ENCODE data around the gene EXOSC3. TPM values are rescaled to one million over a fixed set of nuclear protein-coding genes. Genes with fewer than 3 reads are reported as not detected.
"Not testable (repeated sequence)": the region's sequence is repeated elsewhere in the genome, so short reads cannot be mapped to it uniquely, and the experiment has no call there.

EXOSC3 gene
- total RNA-seq (2014; rRNA removed; shearing (Covaris generic)), result 82.6 and 111 TPM in 2 replicates
- 91.8 and 103 TPM in 2 replicates for total RNA-seq (2022)
- percentile 98 among the genes with signal in this experiment for Bru-seq, nascent RNA
- BruChase-seq, experiment 1, labeled RNA remaining after a 6-hour chase, result percentile 97 among the genes with signal in this experiment
- percentile 99 among the genes with signal in this experiment for BruChase-seq, experiment 2, labeled RNA remaining after a 2-hour chase
- long read RNA-seq, transcript EXOSC3-201 (4 exons, 1,806 nt), result major isoform, 65 of 86 reads
- long read RNA-seq, transcript EXOSC3-204 (3 exons, 509 nt), result minor isoform, 7 of 86 reads
- long read RNA-seq, transcript EXOSC3-202 (3 exons, 768 nt), result minor isoform, 8 of 86 reads
- long read RNA-seq, partial matches to known transcripts, result 1 of 86 reads
- long read RNA-seq, other reads (novel, unspliced or antisense), result 5 of 86 reads

DNA sequence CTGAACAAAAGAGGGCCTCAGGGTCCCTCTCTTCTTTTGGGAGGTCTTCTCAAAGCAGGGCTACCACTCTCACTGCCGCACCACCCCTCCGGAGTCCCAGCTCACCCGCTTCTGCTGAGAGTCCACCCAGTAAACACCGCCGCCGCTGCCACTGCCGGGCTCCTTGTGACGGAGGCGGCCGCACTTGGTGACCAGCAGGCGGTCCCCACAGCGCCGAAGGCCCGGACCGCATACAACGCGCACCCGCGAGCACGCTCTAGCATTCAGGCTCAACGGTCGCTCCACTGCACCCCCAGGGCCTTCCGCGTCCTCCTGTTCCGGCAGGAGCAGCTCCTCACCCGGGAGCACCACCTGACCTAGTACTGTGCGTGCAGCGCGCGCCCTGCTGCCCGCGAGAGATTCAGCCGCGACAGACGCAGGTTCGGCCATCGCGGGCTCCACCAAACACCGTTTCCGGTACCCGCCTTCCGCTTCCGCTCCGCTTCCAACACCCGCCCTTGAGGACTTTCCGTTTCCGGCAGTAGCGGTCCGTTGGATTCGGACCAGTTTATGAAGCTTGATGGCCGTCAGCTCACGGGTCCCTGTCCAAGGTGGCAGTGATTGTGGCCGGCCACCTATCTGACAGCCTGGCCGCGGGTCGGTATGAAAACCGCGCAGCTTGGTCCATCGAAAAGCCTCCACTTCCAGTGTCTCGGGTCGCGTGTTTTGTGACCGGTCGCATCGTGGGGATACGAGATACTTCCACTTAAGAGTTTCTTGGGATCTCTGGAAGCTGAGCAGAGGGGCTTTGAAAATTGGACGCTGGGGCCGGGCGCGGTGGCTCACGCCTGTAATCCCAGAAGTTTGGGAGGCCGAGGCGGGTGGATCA, at the start of gene EXOSC3:
EXOSC3 (minus strand) TSS at position 449 of the 868 bp plus-strand sequence; CDS start at position 429, 20 bp downstream.
- no TSS peak for BruUV-seq (replicated peaks)
- peaks cover 49% of the 10 kb centered on the region for H3K79me2 ChIP-seq (ENCODE audit: insufficient read depth, low read depth, low read length)
- CTCF ChIA-PET (ENCODE audit: unreplicated experiment), result no interaction called here

DNA sequence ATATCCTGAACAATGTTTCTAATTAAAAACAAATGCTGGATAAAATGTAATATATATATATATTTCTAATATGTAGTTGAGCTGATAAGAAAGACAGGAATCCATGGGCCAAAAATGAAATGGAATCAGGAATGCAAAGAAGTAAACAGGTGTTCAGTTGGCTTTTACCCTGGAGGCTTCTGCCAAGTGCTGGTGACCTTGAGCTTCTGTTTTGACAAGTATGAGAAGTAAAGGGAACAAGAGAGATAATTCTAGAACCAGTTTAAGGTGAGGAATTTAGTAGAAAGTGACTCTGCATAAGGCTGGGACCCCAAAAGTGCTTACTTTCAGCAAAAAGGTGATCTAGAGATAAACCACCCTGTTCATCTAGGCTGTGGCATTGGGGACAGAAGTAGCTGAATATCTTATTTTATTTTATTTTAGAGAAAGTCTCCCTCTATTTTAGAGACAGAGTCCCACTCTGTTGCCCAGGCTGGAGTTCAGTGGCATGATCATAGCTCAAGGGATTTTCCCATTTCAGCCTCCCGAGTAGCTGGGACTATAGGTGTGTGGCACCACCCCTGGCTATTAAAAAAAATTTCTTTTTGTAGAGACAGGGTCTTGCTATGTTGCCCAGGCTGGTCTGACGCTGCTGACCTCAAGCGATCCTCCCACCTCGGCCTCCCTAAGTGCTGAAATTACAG, 42.8 kb upstream of the EXOSC3 start:
- DNase-seq (ENCODE audit: low spot score), result no peak
- Histone ChIP-seq H3K4me3 (ENCODE audit: low read depth, low read length, poor library complexity, severe bottlenecking) (no peak overlapping the region), H3K9me3 (ENCODE audit: low read length) (no peaks in the 10 kb centered on the region), H3K4me2 (ENCODE audit: low read length) (no peak overlapping the region), H3K27ac (ENCODE audit: low read depth, low read length, poor library complexity, severe bottlenecking) (no peak overlapping the region), H3K9me2 (ENCODE audit: insufficient read depth, low read length) (no peaks in the 10 kb centered on the region), H2AFZ (ENCODE audit: low read length) (no peak overlapping the region), H3K79me2 (ENCODE audit: insufficient read depth, low read depth, low read length) (0 out of 2 replicates have a peak, but pooled peaks cover 3% of the 10 kb centered on the region), H4K20me1 (ENCODE audit: insufficient read depth, low read length) (no peaks in the 10 kb centered on the region), H3K36me3 (ENCODE audit: insufficient read depth, low read length) (peaks cover 57% of the 10 kb centered on the region), H3K4me1 (ENCODE audit: insufficient read depth, low read length, poor library complexity, severe bottlenecking) (no peaks in the 10 kb centered on the region)
- ChIA-PET CTCF (ENCODE audit: unreplicated experiment) (no interaction called here), POLR2A (no interaction called here)
- intact Hi-C loops (cut with micrococcal nuclease; ENCODE audit: unreplicated experiment), result no loop called here
- TF ChIP-seq, protein P1, sequence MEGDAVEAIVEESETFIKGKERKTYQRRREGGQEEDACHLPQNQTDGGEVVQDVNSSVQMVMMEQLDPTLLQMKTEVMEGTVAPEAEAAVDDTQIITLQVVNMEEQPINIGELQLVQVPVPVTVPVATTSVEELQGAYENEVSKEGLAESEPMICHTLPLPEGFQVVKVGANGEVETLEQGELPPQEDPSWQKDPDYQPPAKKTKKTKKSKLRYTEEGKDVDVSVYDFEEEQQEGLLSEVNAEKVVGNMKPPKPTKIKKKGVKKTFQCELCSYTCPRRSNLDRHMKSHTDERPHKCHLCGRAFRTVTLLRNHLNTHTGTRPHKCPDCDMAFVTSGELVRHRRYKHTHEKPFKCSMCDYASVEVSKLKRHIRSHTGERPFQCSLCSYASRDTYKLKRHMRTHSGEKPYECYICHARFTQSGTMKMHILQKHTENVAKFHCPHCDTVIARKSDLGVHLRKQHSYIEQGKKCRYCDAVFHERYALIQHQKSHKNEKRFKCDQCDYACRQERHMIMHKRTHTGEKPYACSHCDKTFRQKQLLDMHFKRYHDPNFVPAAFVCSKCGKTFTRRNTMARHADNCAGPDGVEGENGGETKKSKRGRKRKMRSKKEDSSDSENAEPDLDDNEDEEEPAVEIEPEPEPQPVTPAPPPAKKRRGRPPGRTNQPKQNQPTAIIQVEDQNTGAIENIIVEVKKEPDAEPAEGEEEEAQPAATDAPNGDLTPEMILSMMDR (conservative IDR thresholded peaks at IDR 0.05; ENCODE audit: low read length), result no peak
- no peak for TF ChIP-seq EZH2phosphoT487 (IDR thresholded peaks at IDR 0.05; ENCODE audit: borderline replicate concordance, low read depth, low read length)
- BruUV-seq (replicated peaks), result no TSS peak

More for the DNA sequence above, at the start of gene EXOSC3:
- Histone ChIP-seq H4K20me1 (ENCODE audit: insufficient read depth, low read length) (peaks cover 12% of the 10 kb centered on the region), H3K4me2 (ENCODE audit: low read length) (peak within 1 kb of the TSS; percentile 97), H3K9me3 (ENCODE audit: low read length) (no peaks in the 10 kb centered on the region), H3K4me3 (ENCODE audit: low read depth, low read length, poor library complexity, severe bottlenecking) (peak within 1 kb of the TSS; percentile 95), H3K4me1 (ENCODE audit: insufficient read depth, low read length, poor library complexity, severe bottlenecking) (peaks cover 24% of the 10 kb centered on the region), H3K9me2 (ENCODE audit: insufficient read depth, low read length) (no peaks in the 10 kb centered on the region), H3K36me3 (ENCODE audit: insufficient read depth, low read length) (peaks cover 42% of the 10 kb centered on the region), H2AFZ (ENCODE audit: low read length) (peak within 1 kb of the TSS; percentile 96), H3K27ac (ENCODE audit: low read depth, low read length, poor library complexity, severe bottlenecking) (peak within 1 kb of the TSS; percentile 75)
- intact Hi-C loops (cut with micrococcal nuclease; ENCODE audit: unreplicated experiment), result loop anchor here (1.0 kb wide), 1 partner anchor 15 kb away; the partner anchor contains the start of gene DCAF10
- TF ChIP-seq EZH2phosphoT487 (IDR thresholded peaks at IDR 0.05; ENCODE audit: borderline replicate concordance, low read depth, low read length), result no peak
- TF ChIP-seq, protein P1 (conservative IDR thresholded peaks at IDR 0.05; ENCODE audit: low read length), result no peak
- peak; percentile 94 for DNase-seq (ENCODE audit: low spot score)
- POLR2A ChIA-PET, result interaction anchor here (0.6 to 2.4 kb wide), 8 partner anchors 10 to 306 kb away, joined by 3 to 15 read pairs (median 5); partner anchors contain the start of genes DCAF10 and TOMM5

DNA sequence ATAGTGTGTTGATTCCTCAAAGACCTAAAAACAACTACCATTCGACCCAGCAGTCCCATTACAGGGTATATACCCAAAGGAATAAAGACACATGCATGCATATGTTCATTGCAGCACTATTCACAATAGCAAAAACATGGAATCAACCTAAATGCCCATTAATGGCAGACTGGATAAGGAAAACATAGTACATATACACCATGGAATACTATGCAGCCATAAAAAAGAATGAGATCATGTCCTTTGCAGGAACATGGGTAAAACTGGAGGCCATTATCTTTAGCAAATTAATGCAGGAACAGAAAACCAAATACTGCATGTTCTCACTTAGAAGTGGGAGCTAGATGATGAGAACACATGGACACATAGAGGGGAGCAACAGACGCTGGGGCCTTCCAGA, 40.3 kb upstream of the EXOSC3 start:
- intact Hi-C loops (cut with micrococcal nuclease; ENCODE audit: unreplicated experiment); H3K9me2 ChIP-seq (ENCODE audit: insufficient read depth, low read length); CTCF ChIA-PET (ENCODE audit: unreplicated experiment); H3K79me2 ChIP-seq (ENCODE audit: insufficient read depth, low read depth, low read length); H3K27ac ChIP-seq (ENCODE audit: low read depth, low read length, poor library complexity, severe bottlenecking); DNase-seq (ENCODE audit: low spot score); H3K9me3 ChIP-seq (ENCODE audit: low read length); H4K20me1 ChIP-seq (ENCODE audit: insufficient read depth, low read length); H3K4me2 ChIP-seq (ENCODE audit: low read length); H2AFZ ChIP-seq (ENCODE audit: low read length); H3K4me1 ChIP-seq (ENCODE audit: insufficient read depth, low read length, poor library complexity, severe bottlenecking); H3K4me3 ChIP-seq (ENCODE audit: low read depth, low read length, poor library complexity, severe bottlenecking): not testable (repeated sequence)
- POLR2A ChIA-PET, result interaction anchor here (1.2 kb wide), 1 partner anchor 14 kb away, joined by 4 read pairs; no protein-coding TSS in a partner anchor
- TSS peak; percentile 13 for BruUV-seq (replicated peaks)
- H3K36me3 ChIP-seq (ENCODE audit: insufficient read depth, low read length), result peaks cover 77% of the 10 kb centered on the region

Measured in OCI-LY7 (cell line).